COLO829 (cell line): ENCODE data around the gene RCOR3.
A peak's percentile ranks its signal among the peaks of the same experiment; 100 is the strongest.

Experiments
- DNase-seq: peaks from one replicate; pipeline ENCODE4 v3.0.0; 2012; ENCODE audit warnings: low spot score

RCOR3 gene

GRCh38 chr1:211324992-211325775, 66.0 kb downstream of the RCOR3 start:
- DNase-seq, result no peak

- DNase-seq, result no peak
Observed at GRCh38 chr1:211326140-211326527, 67.0 kb downstream of the RCOR3 start.

GRCh38 chr1:211326528-211327345, 67.6 kb downstream of the RCOR3 start, which contains the start of gene TRAF5:
Gene TRAF5 (plus strand): TSS chr1:211326833. CDS start chr1:211353240, 26,407 bp downstream.
- DNase-seq, result no peak

GRCh38 chr1:211327346-211327921, 68.3 kb downstream of the RCOR3 start:
- DNase-seq, result peak; percentile 32

GRCh38 chr1:211328084-211328694, 69.0 kb downstream of the RCOR3 start:
- no peak for DNase-seq

- no peak for DNase-seq
Observed at GRCh38 chr1:211328866-211329475, 69.8 kb downstream of the RCOR3 start.

GRCh38 chr1:211329764-211330201, 70.6 kb downstream of the RCOR3 start:
- no peak for DNase-seq

- DNase-seq, result no peak
Observed at GRCh38 chr1:211330282-211330936, 71.2 kb downstream of the RCOR3 start.

GRCh38 chr1:211331011-211331709, 72.0 kb downstream of the RCOR3 start:
- DNase-seq, result no peak

GRCh38 chr1:211332036-211332616, 73.0 kb downstream of the RCOR3 start:
- no peak for DNase-seq

GRCh38 chr1:211332830-211333229, 73.7 kb downstream of the RCOR3 start:
- no peak for DNase-seq

- DNase-seq, result no peak
Observed at GRCh38 chr1:211333906-211334305, 74.7 kb downstream of the RCOR3 start.

GRCh38 chr1:211334986-211335385, 75.8 kb downstream of the RCOR3 start:
- no peak for DNase-seq

GRCh38 chr1:211335522-211336157, 76.5 kb downstream of the RCOR3 start:
- no peak for DNase-seq

- no peak for DNase-seq
Observed at GRCh38 chr1:211336161-211336560, 77.0 kb downstream of the RCOR3 start.

- DNase-seq, result no peak
Observed at GRCh38 chr1:211336775-211337174, 77.6 kb downstream of the RCOR3 start.

GRCh38 chr1:211337430-211338223, 78.5 kb downstream of the RCOR3 start:
- no peak for DNase-seq

- DNase-seq, result no peak
Observed at GRCh38 chr1:211338224-211338620, 79.1 kb downstream of the RCOR3 start.

GRCh38 chr1:211339631-211340041, 80.5 kb downstream of the RCOR3 start:
- no peak for DNase-seq
